CD4-positive, alpha-beta T cell treated with Interleukin-17A for 1 hour (primary cell): ENCODE measurements around the gene CTIF.

Experiments used
- DNase-seq: peaks from one replicate; pipeline ENCODE4 v3.0.0-alpha.2; 2020

CTIF gene

GRCh38 chr18:48689548-48689947 is 150.7 kb downstream of the CTIF start:
- DNase-seq, result no peak

- DNase-seq, result no peak
These were observed 151.7 kb downstream of the CTIF start for GRCh38 chr18:48690494-48690893.

GRCh38 chr18:48693006-48693405 is 154.2 kb downstream of the CTIF start:
- no peak for DNase-seq

GRCh38 chr18:48693625-48694262 is 154.9 kb downstream of the CTIF start:
- no peak for DNase-seq

GRCh38 chr18:48694295-48694694 is 155.5 kb downstream of the CTIF start:
- DNase-seq, result no peak

- DNase-seq, result no peak
These were observed 156.8 kb downstream of the CTIF start for GRCh38 chr18:48695671-48696070.

- DNase-seq, result no peak
These were observed 157.4 kb downstream of the CTIF start for GRCh38 chr18:48696218-48696617.

GRCh38 chr18:48697441-48697840 is 158.6 kb downstream of the CTIF start:
- DNase-seq, result no peak

- DNase-seq, result no peak
These were observed 159.9 kb downstream of the CTIF start for GRCh38 chr18:48698707-48699106.

- DNase-seq, result no peak
These were observed 160.9 kb downstream of the CTIF start for GRCh38 chr18:48699761-48700160.

- no peak for DNase-seq
These were observed 161.6 kb downstream of the CTIF start for GRCh38 chr18:48700446-48700845.

GRCh38 chr18:48702346-48703027 is 163.7 kb downstream of the CTIF start:
- DNase-seq, result no peak

- no peak for DNase-seq
These were observed 164.2 kb downstream of the CTIF start for GRCh38 chr18:48703028-48703386.

- DNase-seq, result no peak
These were observed 164.6 kb downstream of the CTIF start for GRCh38 chr18:48703418-48703817.

GRCh38 chr18:48705043-48705442 is 166.2 kb downstream of the CTIF start:
- no peak for DNase-seq

GRCh38 chr18:48705531-48705930 is 166.7 kb downstream of the CTIF start:
- no peak for DNase-seq

GRCh38 chr18:48706731-48707130 is 167.9 kb downstream of the CTIF start:
- no peak for DNase-seq

GRCh38 chr18:48707636-48708296 is 168.9 kb downstream of the CTIF start:
- DNase-seq, result no peak

GRCh38 chr18:48708807-48709206 is 170.0 kb downstream of the CTIF start:
- no peak for DNase-seq

GRCh38 chr18:48709371-48710062 is 170.7 kb downstream of the CTIF start:
- DNase-seq, result no peak

- peak; percentile 25 for DNase-seq
These were observed 173.0 kb downstream of the CTIF start for GRCh38 chr18:48711651-48712486.

GRCh38 chr18:48713309-48713708 is 174.5 kb downstream of the CTIF start:
- no peak for DNase-seq

- DNase-seq, result no peak
These were observed 176.0 kb downstream of the CTIF start for GRCh38 chr18:48714873-48715272.
